ENCODE results near the gene ACAD8.

ACAD8 gene

GRCh38 chr11:134293119-134294113 is 40.0 kb downstream of the ACAD8 start:
- no peak for ATAC-seq
- TF ChIP-seq ZNF8 (CRISPR knock-in tag; IDR thresholded peaks at IDR 0.05) (no peak), CSDC2 (CRISPR knock-in tag; IDR thresholded peaks at IDR 0.05) (no peak), TCF4 (CRISPR knock-in tag; IDR thresholded peaks at IDR 0.05; ENCODE audit: borderline replicate concordance) (no peak), ZNF70 (CRISPR knock-in tag; IDR thresholded peaks at IDR 0.05) (no peak), RARB (CRISPR knock-in tag; IDR thresholded peaks at IDR 0.05) (no peak), CREB5 (CRISPR knock-in tag; IDR thresholded peaks at IDR 0.05; ENCODE audit: low read depth) (no peak), SNAI2 (CRISPR knock-in tag; IDR thresholded peaks at IDR 0.05) (no peak), ZFP3 (CRISPR knock-in tag; IDR thresholded peaks at IDR 0.05) (no peak), OSR1 (CRISPR knock-in tag; IDR thresholded peaks at IDR 0.05) (no peak), GLIS3 (CRISPR knock-in tag; IDR thresholded peaks at IDR 0.05) (no peak), POU6F1 (CRISPR knock-in tag; IDR thresholded peaks at IDR 0.05; ENCODE audit: borderline replicate concordance, low read depth) (no peak), ARNTL (CRISPR knock-in tag; IDR thresholded peaks at IDR 0.05; ENCODE audit: borderline replicate concordance, low read depth) (no peak), TOX (CRISPR knock-in tag; IDR thresholded peaks at IDR 0.05; ENCODE audit: borderline replicate concordance) (no peak), PATZ1 (CRISPR knock-in tag; IDR thresholded peaks at IDR 0.05; ENCODE audit: borderline replicate concordance) (no peak), PPARA (CRISPR knock-in tag; IDR thresholded peaks at IDR 0.05; ENCODE audit: borderline replicate concordance) (no peak), ZC3H10 (CRISPR knock-in tag; IDR thresholded peaks at IDR 0.05) (no peak), ZFP30 (CRISPR knock-in tag; IDR thresholded peaks at IDR 0.05) (no peak), CSRNP3 (CRISPR knock-in tag; IDR thresholded peaks at IDR 0.05) (no peak), ESRRG (CRISPR knock-in tag; IDR thresholded peaks at IDR 0.05) (no peak), TSHZ2 (CRISPR knock-in tag; IDR thresholded peaks at IDR 0.05) (no peak)

GRCh38 chr11:134294664-134295063 is 41.3 kb downstream of the ACAD8 start:
- ATAC-seq = no peak
- TF ChIP-seq GLIS3 (CRISPR knock-in tag; IDR thresholded peaks at IDR 0.05) (no peak), ZNF8 (CRISPR knock-in tag; IDR thresholded peaks at IDR 0.05) (no peak), TSHZ2 (CRISPR knock-in tag; IDR thresholded peaks at IDR 0.05) (no peak), ZNF70 (CRISPR knock-in tag; IDR thresholded peaks at IDR 0.05) (no peak), ISL1 (CRISPR knock-in tag; IDR thresholded peaks at IDR 0.05) (no peak), PPARA (CRISPR knock-in tag; IDR thresholded peaks at IDR 0.05; ENCODE audit: borderline replicate concordance) (no peak), ZFP30 (CRISPR knock-in tag; IDR thresholded peaks at IDR 0.05) (no peak), CSDC2 (CRISPR knock-in tag; IDR thresholded peaks at IDR 0.05) (no peak)

Measured in SK-N-SH treated with all-trans-retinoic acid at 6 μM for 48 hours (cell line).